Measurements from ENCODE around the gene FBXO21.

GRCh38 chr12:117098024-117098360 lies 92.3 kb downstream of the FBXO21 start:
- no peak for TF ChIP-seq CTCF (conservative IDR thresholded peaks at IDR 0.05; ENCODE audit: low read length)
- TF ChIP-seq EZH2phosphoT487 (IDR thresholded peaks at IDR 0.05; ENCODE audit: borderline replicate concordance) = no peak

Data from Loucy (cell line).